ENCODE data around the gene ORMDL1.

- no peak for TF ChIP-seq POLR2AphosphoS5 (IDR thresholded peaks at IDR 0.05; ENCODE audit: insufficient read depth in 1 of 2, low read depth in 1 of 2)
- TF ChIP-seq CTCF (IDR thresholded peaks at IDR 0.05) = no peak
Observed at GRCh38 chr2:189762229-189762550, 21.9 kb downstream of the ORMDL1 start.
